NT2/D1 (cell line): ENCODE measurements around the gene SCO1.

Source experiments
- SUZ12 ChIP-seq: IDR thresholded peaks from 2 replicates; pipeline ENCODE4 v1.6.1; 2011; ENCODE audit not compliant: insufficient read length, insufficient read depth; ENCODE audit errors: extremely low read depth
- YY1 ChIP-seq: IDR thresholded peaks from 2 replicates; pipeline ENCODE4 v1.6.1; 2011; ENCODE audit not compliant: insufficient read length, insufficient read depth
- ZNF274 ChIP-seq: IDR thresholded peaks from 2 replicates; pipeline ENCODE4 v1.6.1; 2011; ENCODE audit warnings: mild to moderate bottlenecking, low read depth, low read length

- no peak for TF ChIP-seq ZNF274
- TF ChIP-seq YY1: no peak
- no peak for TF ChIP-seq SUZ12
Observed at GRCh38 chr17:10638151-10638550, 59.2 kb downstream of the SCO1 start.
